Measurements from ENCODE around the gene PROX2.

DNA sequence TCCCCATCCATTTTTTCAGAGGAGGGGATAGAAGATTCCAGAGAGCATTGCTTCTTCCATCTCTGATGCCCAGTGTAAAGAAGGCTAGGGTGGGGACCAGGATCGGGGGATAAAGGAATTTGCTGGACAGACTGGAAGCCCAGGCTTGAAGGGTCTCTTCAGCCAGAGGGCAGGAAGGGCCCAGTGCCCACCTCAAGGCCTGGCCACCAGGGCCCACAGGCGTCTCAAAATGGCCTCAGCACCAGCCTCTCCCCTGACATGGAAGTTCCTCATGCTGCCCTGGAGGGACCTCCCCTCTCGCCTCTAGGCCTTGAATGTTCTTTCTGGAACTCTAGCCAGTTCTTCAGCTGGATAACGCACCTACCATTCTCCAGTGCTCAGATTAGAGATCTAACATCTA, 44.3 kb upstream of the PROX2 start:
- TF ChIP-seq POLR2AphosphoS5 (IDR thresholded peaks at IDR 0.05; ENCODE audit: low read depth, low read length) (no peak), POLR2A (IDR thresholded peaks at IDR 0.05; ENCODE audit: low read depth, low read length) (no peak), TAF1 (IDR thresholded peaks at IDR 0.05; ENCODE audit: borderline replicate concordance, low read depth, low read length) (no peak)
